Fibroblast of lung (primary cell): ENCODE results near the gene APOB.

ENCODE experiments used
- EZH2 ChIP-seq: IDR thresholded peaks from 2 replicates; pipeline ENCODE4 v1.5.1; 2012; ENCODE audit warnings: low read length, control low read depth, mild to moderate bottlenecking; ENCODE audit errors: missing control alignments
- TF ChIP-seq, protein P1 (sequence below), 2 donors: IDR thresholded peaks in 1 of 2; conservative IDR thresholded peaks in 1 of 2; 1 replicate in 1 of 2; 2 replicates in 1 of 2; pipeline ENCODE4 v1.5.1; 2011 to 2012; ENCODE audit warnings: low read length in 2 of 2, control low read depth in 1 of 2, inconsistent platforms in 1 of 2, low read depth in 1 of 2, mild to moderate bottlenecking in 1 of 2

DNA sequence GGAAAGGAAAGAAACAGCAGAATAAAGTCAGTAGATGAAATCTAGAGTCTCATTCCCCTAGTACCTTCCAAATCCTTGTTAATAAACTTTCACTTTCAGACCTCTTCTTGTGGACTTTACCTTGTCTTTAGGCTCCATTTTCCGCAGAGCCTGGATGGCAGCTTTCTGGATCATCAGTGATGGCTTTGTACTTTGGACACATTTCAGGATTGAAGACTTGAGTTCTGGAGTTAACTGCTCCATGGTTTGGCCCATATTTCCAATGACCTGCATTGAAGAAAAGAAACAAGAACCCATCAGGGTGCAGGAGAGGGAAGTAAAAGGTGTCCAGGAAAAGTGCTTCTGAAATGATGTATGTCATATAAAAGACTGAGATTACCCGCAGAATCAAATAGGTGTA lies 14.4 kb downstream of the APOB start:
- no peak for TF ChIP-seq EZH2
- TF ChIP-seq, protein P1, sequence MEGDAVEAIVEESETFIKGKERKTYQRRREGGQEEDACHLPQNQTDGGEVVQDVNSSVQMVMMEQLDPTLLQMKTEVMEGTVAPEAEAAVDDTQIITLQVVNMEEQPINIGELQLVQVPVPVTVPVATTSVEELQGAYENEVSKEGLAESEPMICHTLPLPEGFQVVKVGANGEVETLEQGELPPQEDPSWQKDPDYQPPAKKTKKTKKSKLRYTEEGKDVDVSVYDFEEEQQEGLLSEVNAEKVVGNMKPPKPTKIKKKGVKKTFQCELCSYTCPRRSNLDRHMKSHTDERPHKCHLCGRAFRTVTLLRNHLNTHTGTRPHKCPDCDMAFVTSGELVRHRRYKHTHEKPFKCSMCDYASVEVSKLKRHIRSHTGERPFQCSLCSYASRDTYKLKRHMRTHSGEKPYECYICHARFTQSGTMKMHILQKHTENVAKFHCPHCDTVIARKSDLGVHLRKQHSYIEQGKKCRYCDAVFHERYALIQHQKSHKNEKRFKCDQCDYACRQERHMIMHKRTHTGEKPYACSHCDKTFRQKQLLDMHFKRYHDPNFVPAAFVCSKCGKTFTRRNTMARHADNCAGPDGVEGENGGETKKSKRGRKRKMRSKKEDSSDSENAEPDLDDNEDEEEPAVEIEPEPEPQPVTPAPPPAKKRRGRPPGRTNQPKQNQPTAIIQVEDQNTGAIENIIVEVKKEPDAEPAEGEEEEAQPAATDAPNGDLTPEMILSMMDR (conservative IDR thresholded peaks at IDR 0.05 in 1 of 2, IDR thresholded peaks at IDR 0.05 in 1 of 2; ENCODE audit: low read depth in 1 of 2, low read length in 2 of 2), result no peak
